T-helper 17 cell (primary cell): ENCODE measurements around the gene ZNF687. TPM values are rescaled to one million over a fixed set of nuclear protein-coding genes. Genes with fewer than 3 reads are reported as not detected.

Source experiments
- ATAC-seq: fragments of 150-1000 bp; cut with Tn5 transposase; 2 replicates; pipeline ENCODE4 v1.10.0; 2021; ENCODE audit warnings: mild to moderate bottlenecking, moderate library complexity
- DNase-seq, 3 donors: peaks; one replicate each; pipeline versions ENCODE4 v3.0.0 to v3.0.0-alpha.2; 2020 to 2021
- H3K9me3 ChIP-seq: one replicate; pipeline ENCODE4 v1.7.0; 2013; ENCODE audit warnings: low read length, mild to moderate bottlenecking; ENCODE audit not compliant: control insufficient read depth, poor library complexity, severe bottlenecking
- H3K27ac Mint-ChIP-seq: one replicate; pipeline ENCODE4 v1.8.0; 2022; ENCODE audit warnings: mild to moderate bottlenecking, moderate library complexity, mixed read lengths
- H3K27me3 Mint-ChIP-seq: one replicate; pipeline ENCODE4 v1.8.0; 2022; ENCODE audit warnings: mixed read lengths
- H3K36me3 Mint-ChIP-seq: one replicate; pipeline ENCODE4 v1.8.0; 2022; ENCODE audit warnings: low read depth, mixed read lengths
- H3K4me1 Mint-ChIP-seq: one replicate; pipeline ENCODE4 v1.8.0; 2022; ENCODE audit warnings: mild to moderate bottlenecking, mixed read lengths
- H3K4me3 Mint-ChIP-seq: one replicate; pipeline ENCODE4 v1.8.0; 2022; ENCODE audit warnings: mild to moderate bottlenecking, moderate library complexity, mixed read lengths
- total RNA-seq, 4 donors: library from RNA in 2 of 4; stranded (reverse) in 2 of 4; gene quantifications; one replicate each; pipeline ENCODE4 v1.2.3 and lab custom pipeline; 2022 to 2026

The ZNF687 gene, protein sequence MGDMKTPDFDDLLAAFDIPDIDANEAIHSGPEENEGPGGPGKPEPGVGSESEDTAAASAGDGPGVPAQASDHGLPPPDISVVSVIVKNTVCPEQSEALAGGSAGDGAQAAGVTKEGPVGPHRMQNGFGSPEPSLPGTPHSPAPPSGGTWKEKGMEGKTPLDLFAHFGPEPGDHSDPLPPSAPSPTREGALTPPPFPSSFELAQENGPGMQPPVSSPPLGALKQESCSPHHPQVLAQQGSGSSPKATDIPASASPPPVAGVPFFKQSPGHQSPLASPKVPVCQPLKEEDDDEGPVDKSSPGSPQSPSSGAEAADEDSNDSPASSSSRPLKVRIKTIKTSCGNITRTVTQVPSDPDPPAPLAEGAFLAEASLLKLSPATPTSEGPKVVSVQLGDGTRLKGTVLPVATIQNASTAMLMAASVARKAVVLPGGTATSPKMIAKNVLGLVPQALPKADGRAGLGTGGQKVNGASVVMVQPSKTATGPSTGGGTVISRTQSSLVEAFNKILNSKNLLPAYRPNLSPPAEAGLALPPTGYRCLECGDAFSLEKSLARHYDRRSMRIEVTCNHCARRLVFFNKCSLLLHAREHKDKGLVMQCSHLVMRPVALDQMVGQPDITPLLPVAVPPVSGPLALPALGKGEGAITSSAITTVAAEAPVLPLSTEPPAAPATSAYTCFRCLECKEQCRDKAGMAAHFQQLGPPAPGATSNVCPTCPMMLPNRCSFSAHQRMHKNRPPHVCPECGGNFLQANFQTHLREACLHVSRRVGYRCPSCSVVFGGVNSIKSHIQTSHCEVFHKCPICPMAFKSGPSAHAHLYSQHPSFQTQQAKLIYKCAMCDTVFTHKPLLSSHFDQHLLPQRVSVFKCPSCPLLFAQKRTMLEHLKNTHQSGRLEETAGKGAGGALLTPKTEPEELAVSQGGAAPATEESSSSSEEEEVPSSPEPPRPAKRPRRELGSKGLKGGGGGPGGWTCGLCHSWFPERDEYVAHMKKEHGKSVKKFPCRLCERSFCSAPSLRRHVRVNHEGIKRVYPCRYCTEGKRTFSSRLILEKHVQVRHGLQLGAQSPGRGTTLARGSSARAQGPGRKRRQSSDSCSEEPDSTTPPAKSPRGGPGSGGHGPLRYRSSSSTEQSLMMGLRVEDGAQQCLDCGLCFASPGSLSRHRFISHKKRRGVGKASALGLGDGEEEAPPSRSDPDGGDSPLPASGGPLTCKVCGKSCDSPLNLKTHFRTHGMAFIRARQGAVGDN
- total RNA-seq = 10 to 100 TPM; 25.9 to 33.8 TPM
- total RNA-seq (lab: John Stamatoyannopoulos, UW) = 45.3 to 62.8 reads per million in 2 donors

DNA sequence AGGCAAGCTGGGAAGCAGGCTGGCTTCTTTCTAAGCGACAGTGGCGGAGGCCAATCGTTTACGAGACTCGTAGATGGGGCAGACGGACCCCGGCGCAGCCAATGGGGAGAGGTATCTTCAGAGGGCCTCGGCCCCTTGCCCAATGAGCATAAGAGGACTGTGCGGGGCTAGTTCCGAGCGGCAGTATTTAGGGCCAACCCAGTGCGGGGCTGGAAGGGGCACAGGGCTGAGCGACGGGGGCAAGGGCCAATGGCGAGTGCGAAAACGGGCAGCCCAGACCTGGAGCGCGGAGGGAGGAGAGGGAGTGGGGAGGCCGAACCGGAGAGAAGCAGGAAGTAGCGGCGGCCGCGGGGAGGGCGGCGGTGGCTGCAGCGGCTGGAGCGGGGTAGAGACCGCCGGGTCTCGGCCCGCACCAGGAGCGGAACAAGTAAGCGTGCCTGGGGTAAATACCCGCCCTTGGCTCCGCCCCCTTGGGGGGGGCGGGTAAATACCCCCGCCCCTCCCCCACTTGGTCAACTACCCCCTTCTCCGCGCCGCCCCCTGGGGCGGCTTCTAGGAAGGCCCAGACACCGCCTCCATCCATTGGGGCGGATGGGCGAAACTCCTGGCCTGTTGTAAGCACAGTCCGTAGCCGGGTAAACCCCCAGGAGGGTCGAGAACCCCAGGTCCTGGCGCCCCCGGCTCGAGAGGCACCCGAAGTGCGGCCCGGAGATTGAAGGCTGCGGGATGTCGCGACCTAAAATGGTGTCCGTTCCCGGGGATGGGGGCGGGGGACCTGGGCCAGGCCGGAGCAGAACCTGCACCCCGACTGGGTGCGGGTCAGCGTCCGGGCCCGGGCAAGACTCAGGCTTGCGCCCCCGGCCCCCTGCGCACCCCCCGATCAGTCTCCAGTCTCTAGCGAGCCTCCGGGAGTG, at the start of gene ZNF687:
TSS of gene ZNF687 (plus strand) at position 331 of the 914 bp plus-strand sequence. CDS start 3,993 bp downstream, outside the sequence.
- no peaks in the 10 kb centered on the region for H3K9me3 ChIP-seq
- peak; percentile 88 for ATAC-seq
- Mint-ChIP-seq H3K4me1 (peaks cover 44% of the 10 kb centered on the region), H3K36me3 (peaks cover 4% of the 10 kb centered on the region), H3K27ac (peak within 1 kb of the TSS; percentile 95), H3K27me3 (no peaks in the 10 kb centered on the region), H3K4me3 (peak within 1 kb of the TSS; percentile 97)
- DNase-seq = peak; percentile 94 to 96 (median 94)

DNA sequence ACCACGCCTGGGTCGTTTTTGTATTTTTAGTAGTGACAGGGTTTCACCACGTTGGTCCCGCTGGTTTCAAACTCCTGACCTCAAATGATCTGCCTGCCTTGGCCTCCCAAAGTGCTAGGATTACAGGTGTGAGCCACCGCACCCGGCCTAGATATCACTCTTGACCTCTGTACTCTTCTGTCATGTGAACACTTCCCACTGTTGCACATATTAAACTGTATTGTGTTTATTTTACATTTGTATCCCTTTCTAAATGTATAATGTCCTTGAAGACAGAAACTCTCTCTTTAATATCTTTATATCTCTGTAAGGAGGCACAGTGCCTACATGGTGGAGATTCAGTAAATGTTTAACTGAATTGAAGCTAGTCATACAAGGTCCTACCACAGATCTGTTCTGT, 46.9 kb upstream of the ZNF687 start:
- Mint-ChIP-seq H3K4me3 (no peak overlapping the region), H3K4me1 (peaks cover 4% of the 10 kb centered on the region), H3K27me3 (no peaks in the 10 kb centered on the region), H3K36me3 (peaks cover 14% of the 10 kb centered on the region), H3K27ac (no peak overlapping the region)
- DNase-seq = no peak
- no peaks in the 10 kb centered on the region for H3K9me3 ChIP-seq
- ATAC-seq = no peak

DNA sequence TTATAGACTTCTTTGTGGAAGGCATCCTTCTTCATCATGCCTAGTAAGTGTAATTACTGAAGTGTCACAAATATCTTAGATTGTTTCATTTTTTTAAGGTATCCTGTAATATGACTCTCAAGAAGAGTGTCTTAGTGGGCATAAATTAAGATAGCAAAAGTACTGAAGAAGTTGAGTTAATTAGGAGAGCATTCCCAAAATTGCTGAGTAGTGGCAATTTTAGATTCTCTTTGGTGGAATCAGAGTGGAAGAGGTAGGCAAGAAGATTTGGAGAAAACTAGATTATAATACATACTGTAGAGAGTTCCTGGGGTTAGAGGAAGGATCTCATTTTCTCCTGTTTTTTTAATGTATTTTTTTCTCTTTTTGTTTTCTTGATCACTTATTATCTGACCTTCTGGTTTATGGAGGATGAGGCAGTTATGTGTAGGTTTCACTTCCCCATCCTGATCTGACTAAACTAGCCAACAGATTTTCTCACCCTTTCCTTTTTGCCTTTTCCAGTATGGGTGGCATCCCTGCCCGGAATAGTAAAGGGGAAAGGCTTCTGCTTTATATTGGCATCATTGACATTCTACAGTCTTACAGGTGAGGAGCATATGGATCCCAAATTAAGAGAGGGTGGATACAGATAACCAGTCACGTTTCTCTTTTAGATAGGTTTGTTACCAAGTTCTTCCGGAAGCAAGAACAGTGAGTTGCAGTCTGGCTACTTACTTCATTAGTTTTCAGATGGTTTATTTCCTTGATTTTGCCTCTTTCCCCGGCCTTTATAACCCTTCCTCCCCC, 44.2 kb upstream of the ZNF687 start:
- Mint-ChIP-seq H3K27me3 (no peaks in the 10 kb centered on the region), H3K36me3 (peaks cover 18% of the 10 kb centered on the region), H3K4me1 (peaks cover 4% of the 10 kb centered on the region), H3K4me3 (no peak overlapping the region), H3K27ac (peak overlapping the region; percentile 45)
- H3K9me3 ChIP-seq = no peaks in the 10 kb centered on the region
- DNase-seq (no peak), ATAC-seq (no peak)

DNA sequence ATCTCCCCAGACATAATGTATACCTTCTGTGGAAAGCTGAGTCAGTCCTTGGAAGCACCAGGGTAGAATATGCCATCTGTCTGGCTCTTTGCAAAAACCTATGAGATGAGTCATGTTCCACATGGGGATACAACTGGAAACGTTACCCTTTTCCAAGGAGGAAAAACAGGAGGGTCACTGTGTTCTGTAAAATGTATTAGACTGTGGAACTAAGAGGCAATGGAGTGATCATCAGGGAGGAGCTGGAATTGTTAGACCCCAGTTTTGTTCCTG, 43.7 kb upstream of the ZNF687 start:
- H3K4me1 Mint-ChIP-seq = peaks cover 4% of the 10 kb centered on the region
- no peak overlapping the region for H3K4me3 Mint-ChIP-seq
- H3K9me3 ChIP-seq = no peaks in the 10 kb centered on the region
- no peaks in the 10 kb centered on the region for H3K27me3 Mint-ChIP-seq
- peak overlapping the region; percentile 45 for H3K27ac Mint-ChIP-seq
- H3K36me3 Mint-ChIP-seq = peaks cover 18% of the 10 kb centered on the region
- ATAC-seq (no peak), DNase-seq (no peak)

DNA sequence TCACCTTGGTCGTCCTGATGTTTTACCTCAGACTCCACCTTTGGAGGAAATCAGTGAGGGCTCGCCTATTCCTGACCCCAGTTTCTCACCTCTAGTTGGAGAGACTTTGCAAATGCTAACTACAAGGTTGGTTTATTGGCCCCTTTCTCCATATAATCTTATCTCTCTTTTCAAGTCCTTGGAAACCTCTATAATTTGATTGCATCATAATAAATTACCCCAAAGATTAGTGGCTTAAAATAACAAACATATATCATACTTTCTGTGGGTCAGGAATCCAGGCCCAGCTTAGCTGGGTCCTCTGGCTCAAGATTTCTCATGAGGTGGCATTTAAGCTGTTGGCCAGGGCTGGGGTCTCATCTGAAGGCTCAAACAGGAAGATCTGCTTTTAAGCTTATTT, 39.7 kb upstream of the ZNF687 start:
- peak overlapping the region; percentile 43 for H3K27ac Mint-ChIP-seq
- DNase-seq (no peak), ATAC-seq (no peak)
- H3K4me3 Mint-ChIP-seq = no peak overlapping the region
- no peaks in the 10 kb centered on the region for H3K9me3 ChIP-seq
- no peaks in the 10 kb centered on the region for H3K27me3 Mint-ChIP-seq
- peaks cover 4% of the 10 kb centered on the region for H3K4me1 Mint-ChIP-seq
- peaks cover 13% of the 10 kb centered on the region for H3K36me3 Mint-ChIP-seq

DNA sequence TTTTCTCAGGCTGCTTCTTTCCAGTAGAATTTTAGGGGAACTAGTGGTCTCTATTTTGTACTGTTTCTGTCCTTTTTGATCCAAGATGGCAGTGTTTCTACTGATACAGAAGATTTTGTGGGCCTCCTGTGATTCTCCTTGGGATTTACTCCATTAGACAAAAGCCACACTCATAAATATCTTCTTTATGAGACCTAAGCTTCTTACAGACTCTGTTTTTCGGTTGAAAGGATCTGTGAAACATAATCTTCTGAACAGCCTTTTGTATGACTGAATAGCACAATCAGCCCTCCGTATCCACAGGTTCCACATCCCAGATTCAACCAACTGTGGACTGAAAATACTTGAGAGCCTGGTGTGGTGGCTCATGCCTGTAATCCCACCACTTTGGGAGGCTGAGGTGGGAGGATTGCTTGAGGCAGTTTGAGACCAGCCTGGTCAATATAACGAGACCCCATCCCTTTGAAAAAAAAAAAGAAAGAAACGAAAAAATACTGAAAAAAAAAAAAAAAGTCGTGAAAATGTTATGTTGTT, 38.3 kb upstream of the ZNF687 start:
- Mint-ChIP-seq H3K27me3 (no peaks in the 10 kb centered on the region), H3K27ac (no peak overlapping the region), H3K4me1 (peaks cover 2% of the 10 kb centered on the region), H3K36me3 (peaks cover 11% of the 10 kb centered on the region), H3K4me3 (no peak overlapping the region)
- DNase-seq = no peak
- ATAC-seq = no peak
- no peaks in the 10 kb centered on the region for H3K9me3 ChIP-seq

DNA sequence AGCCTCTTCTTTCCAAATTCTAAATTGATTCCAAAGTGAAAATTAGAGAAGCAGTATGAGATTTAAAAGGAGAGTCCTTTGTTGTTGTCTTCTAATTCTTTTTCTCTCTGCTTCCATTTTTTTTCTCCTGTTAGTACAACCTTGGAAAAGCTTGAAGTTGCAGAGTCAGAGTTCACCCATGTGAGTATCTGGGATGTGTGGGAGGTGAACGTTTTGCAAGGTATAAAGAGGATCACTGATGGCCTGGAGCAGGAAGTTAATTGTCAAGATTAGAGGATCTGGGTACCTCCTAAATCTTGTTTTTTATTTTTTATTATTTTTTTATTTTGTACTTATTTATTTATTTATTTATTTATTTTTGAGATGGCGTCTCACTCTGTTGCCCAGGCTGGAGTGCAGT, 35.3 kb upstream of the ZNF687 start:
- Mint-ChIP-seq H3K4me1 (no peaks in the 10 kb centered on the region), H3K27ac (no peak overlapping the region), H3K4me3 (no peak overlapping the region), H3K36me3 (peaks cover 7% of the 10 kb centered on the region), H3K27me3 (no peaks in the 10 kb centered on the region)
- no peak for ATAC-seq
- no peak for DNase-seq
- H3K9me3 ChIP-seq = no peaks in the 10 kb centered on the region

DNA sequence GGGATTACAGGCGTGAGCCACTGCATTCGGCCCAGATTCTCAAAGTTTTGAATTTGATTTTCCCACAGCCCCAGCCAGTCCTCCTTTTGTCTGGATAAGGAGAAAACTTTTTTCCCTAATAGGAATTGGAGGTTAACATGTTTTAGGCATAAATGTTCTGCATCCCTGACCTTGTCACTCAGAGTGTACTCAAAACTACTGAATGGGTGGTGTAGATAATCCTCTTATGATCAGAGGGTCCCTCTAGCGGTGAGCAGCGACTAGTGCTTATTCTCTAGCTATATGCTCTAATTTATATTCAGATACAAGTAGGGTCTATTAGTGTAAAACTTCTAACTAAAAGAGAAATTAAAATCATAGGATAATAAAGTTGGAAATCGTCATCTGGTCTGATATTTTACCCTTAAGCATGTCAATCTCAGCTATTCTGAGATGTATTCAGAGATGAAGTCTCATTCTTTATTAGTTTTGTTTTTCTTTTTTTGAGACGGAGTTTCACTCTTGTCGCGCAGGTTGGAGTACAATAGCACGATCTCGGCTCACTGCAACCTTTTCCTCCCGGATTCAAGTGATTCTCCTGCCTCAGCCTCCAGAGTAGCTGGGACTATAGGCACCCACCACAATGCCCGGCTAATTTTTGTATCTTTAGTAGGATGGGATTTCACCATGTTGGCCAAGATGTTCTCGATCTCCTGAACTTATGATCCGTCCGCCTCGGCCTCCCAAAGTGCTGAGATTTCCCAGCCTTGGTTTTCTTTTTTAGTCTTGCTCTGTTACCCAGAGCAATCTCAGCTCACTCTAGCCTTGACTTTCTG, 30.2 kb upstream of the ZNF687 start:
- Mint-ChIP-seq H3K4me3 (no peak overlapping the region), H3K4me1 (peaks cover 18% of the 10 kb centered on the region), H3K27me3 (no peaks in the 10 kb centered on the region), H3K27ac (no peak overlapping the region), H3K36me3 (peaks cover under 1% of the 10 kb centered on the region)
- DNase-seq (peak; percentile 13 to 42 (median 17)), ATAC-seq (peak; percentile 58)
- no peaks in the 10 kb centered on the region for H3K9me3 ChIP-seq

DNA sequence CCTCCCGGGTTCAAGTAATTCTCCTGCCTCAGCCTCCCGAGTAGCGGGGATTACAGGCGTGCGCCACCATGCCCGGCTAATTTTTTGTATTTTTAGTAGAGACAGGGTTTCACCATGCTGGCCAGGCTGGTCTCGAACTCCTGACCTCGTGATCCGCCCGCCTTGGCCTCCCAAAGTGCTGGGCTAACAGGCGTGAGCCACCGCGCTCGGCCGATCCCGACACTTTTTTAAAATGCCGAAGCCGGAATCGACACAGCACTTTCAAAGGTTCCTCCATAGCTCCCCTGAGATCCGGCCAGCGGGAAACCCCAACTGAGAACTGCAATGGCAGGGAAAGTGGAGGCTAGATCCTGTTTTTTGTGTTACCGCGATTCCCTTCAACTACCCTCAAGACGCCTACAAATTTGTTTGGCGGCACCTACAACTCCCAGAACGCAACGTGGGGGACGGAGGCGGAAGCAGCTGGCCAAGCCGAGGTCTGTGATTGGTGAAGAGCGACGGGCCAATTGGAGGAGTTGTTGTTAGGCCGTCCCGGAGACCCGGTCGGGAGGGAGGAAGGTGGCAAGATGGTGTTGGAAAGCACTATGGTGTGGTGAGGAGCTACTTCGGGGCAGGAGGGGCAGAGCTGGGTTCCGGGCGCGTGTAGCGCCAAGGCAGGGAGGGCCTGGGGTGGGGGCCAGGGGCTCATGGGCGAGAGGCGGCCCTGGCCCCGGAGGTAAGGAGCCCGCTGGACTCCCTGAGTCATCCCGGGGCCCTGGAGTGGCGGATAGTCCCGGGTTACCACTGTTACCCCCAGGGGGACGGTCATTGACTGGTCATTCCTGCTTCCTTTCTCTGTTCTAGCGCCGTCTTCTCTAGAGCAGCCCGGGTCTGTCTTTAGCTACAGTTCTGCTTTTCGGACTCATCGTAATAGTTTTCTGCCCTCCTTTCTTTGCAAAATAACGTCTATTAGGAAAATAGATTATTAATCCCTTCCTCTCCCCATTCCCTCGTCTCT, 27.6 kb upstream of the ZNF687 start, which contains the start of gene PSMD4:
TSS of gene PSMD4 (plus strand) at position 518 of the 997 bp plus-strand sequence. CDS start at position 567, 49 bp downstream.
- H3K9me3 ChIP-seq = no peaks in the 10 kb centered on the region
- Mint-ChIP-seq H3K27ac (peak within 1 kb of the TSS; percentile 97), H3K4me3 (peak within 1 kb of the TSS; percentile 92), H3K4me1 (peaks cover 27% of the 10 kb centered on the region), H3K36me3 (no peaks in the 10 kb centered on the region), H3K27me3 (no peaks in the 10 kb centered on the region)
- ATAC-seq (peak; percentile 94), DNase-seq (peak; percentile 78 to 87 (median 86))

DNA sequence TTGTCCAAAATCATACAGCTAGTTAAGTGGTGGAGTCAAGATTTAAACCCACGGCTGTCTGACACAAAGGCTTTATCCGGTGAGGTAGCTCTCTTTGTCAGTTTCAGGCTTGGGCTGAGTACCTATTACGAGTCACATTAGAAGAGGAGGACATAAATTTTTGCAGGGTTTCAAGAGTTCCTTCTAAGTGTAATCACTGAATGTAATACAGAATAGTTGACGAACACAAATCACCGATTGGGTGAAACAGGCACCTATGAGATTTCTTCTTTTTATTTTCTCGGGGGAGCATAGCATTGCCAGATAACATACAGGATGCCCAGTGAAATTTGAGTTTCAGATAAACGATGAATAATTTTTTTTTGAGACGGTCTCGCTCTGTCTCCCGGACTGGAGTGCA, 26.7 kb upstream of the ZNF687 start:
- Mint-ChIP-seq H3K27ac (peak overlapping the region; percentile 97), H3K4me1 (peaks cover 29% of the 10 kb centered on the region), H3K4me3 (peak overlapping the region; percentile 92), H3K36me3 (no peaks in the 10 kb centered on the region), H3K27me3 (no peaks in the 10 kb centered on the region)
- ATAC-seq (no peak), DNase-seq (no peak)
- no peaks in the 10 kb centered on the region for H3K9me3 ChIP-seq
